ENCODE measurements around the gene MMP2.

MMP2 gene

GRCh38 chr16:55476625-55477533 lies 2.1 kb upstream of the MMP2 start:
- no peaks in the 10 kb centered on the region for H3K9me2 ChIP-seq (replicated peaks; ENCODE audit: insufficient read depth, low read length)
- no peaks in the 10 kb centered on the region for H3F3A ChIP-seq (ENCODE audit: insufficient read depth)
- no peak overlapping the region for H3K9ac ChIP-seq (ENCODE audit: low read length)
- TF ChIP-seq CTCF (IDR thresholded peaks at IDR 0.05; ENCODE audit: insufficient read depth, low read length, poor library complexity, severe bottlenecking) (no peak), EZH2phosphoT487 (conservative IDR thresholded peaks at IDR 0.05; ENCODE audit: low read length) (no peak)
- H4K20me1 ChIP-seq (ENCODE audit: low read depth, low read length) = no peaks in the 10 kb centered on the region
- no peaks in the 10 kb centered on the region for H3K79me2 ChIP-seq (ENCODE audit: insufficient read depth, low read length)
- H3K27ac ChIP-seq (ENCODE audit: low read depth, low read length) = no peak overlapping the region
- no peak overlapping the region for H2AFZ ChIP-seq (ENCODE audit: low read depth, low read length, severe bottlenecking)
- no peak overlapping the region for H3K4me2 ChIP-seq (ENCODE audit: low read depth, low read length, poor library complexity, severe bottlenecking)
- H3K9me3 ChIP-seq (ENCODE audit: insufficient read depth, low read length) = no peaks in the 10 kb centered on the region
- no peak overlapping the region for H3K4me3 ChIP-seq (ENCODE audit: insufficient read depth, low read length, poor library complexity, severe bottlenecking)
- no peaks in the 10 kb centered on the region for H3K27me3 ChIP-seq (ENCODE audit: low read length)
- H3K36me3 ChIP-seq (ENCODE audit: low read length) = no peaks in the 10 kb centered on the region

GRCh38 chr16:55477736-55478135 lies 1.3 kb upstream of the MMP2 start:
- no peak overlapping the region for H3K9ac ChIP-seq (ENCODE audit: low read length)
- no peak overlapping the region for H3K4me2 ChIP-seq (ENCODE audit: low read depth, low read length, poor library complexity, severe bottlenecking)
- H2AFZ ChIP-seq (ENCODE audit: low read depth, low read length, severe bottlenecking) = no peak overlapping the region
- no peaks in the 10 kb centered on the region for H3K9me2 ChIP-seq (replicated peaks; ENCODE audit: insufficient read depth, low read length)
- no peak overlapping the region for H3K4me3 ChIP-seq (ENCODE audit: insufficient read depth, low read length, poor library complexity, severe bottlenecking)
- H4K20me1 ChIP-seq (ENCODE audit: low read depth, low read length) = no peaks in the 10 kb centered on the region
- H3K9me3 ChIP-seq (ENCODE audit: insufficient read depth, low read length) = no peaks in the 10 kb centered on the region
- H3K79me2 ChIP-seq (ENCODE audit: insufficient read depth, low read length) = no peaks in the 10 kb centered on the region
- no peaks in the 10 kb centered on the region for H3F3A ChIP-seq (ENCODE audit: insufficient read depth)
- no peak for TF ChIP-seq CTCF (IDR thresholded peaks at IDR 0.05; ENCODE audit: insufficient read depth, low read length, poor library complexity, severe bottlenecking)
- TF ChIP-seq EZH2phosphoT487 (conservative IDR thresholded peaks at IDR 0.05; ENCODE audit: low read length) = no peak
- no peak overlapping the region for H3K27ac ChIP-seq (ENCODE audit: low read depth, low read length)
- H3K27me3 ChIP-seq (ENCODE audit: low read length) = no peaks in the 10 kb centered on the region
- H3K36me3 ChIP-seq (ENCODE audit: low read length) = no peaks in the 10 kb centered on the region

GRCh38 chr16:55479430-55480140 lies 587 bp downstream of the MMP2 start:
- H3K4me3 ChIP-seq (ENCODE audit: insufficient read depth, low read length, poor library complexity, severe bottlenecking) = no peak overlapping the region
- TF ChIP-seq CTCF (IDR thresholded peaks at IDR 0.05; ENCODE audit: insufficient read depth, low read length, poor library complexity, severe bottlenecking) (no peak), EZH2phosphoT487 (conservative IDR thresholded peaks at IDR 0.05; ENCODE audit: low read length) (no peak)
- H4K20me1 ChIP-seq (ENCODE audit: low read depth, low read length) = no peaks in the 10 kb centered on the region
- no peak overlapping the region for H2AFZ ChIP-seq (ENCODE audit: low read depth, low read length, severe bottlenecking)
- H3K27ac ChIP-seq (ENCODE audit: low read depth, low read length) = no peak overlapping the region
- no peaks in the 10 kb centered on the region for H3K36me3 ChIP-seq (ENCODE audit: low read length)
- no peaks in the 10 kb centered on the region for H3F3A ChIP-seq (ENCODE audit: insufficient read depth)
- no peaks in the 10 kb centered on the region for H3K27me3 ChIP-seq (ENCODE audit: low read length)
- H3K9ac ChIP-seq (ENCODE audit: low read length) = no peak overlapping the region
- H3K9me2 ChIP-seq (replicated peaks; ENCODE audit: insufficient read depth, low read length) = no peaks in the 10 kb centered on the region
- H3K9me3 ChIP-seq (ENCODE audit: insufficient read depth, low read length) = no peaks in the 10 kb centered on the region
- no peaks in the 10 kb centered on the region for H3K79me2 ChIP-seq (ENCODE audit: insufficient read depth, low read length)
- H3K4me2 ChIP-seq (ENCODE audit: low read depth, low read length, poor library complexity, severe bottlenecking) = no peak overlapping the region
